HG02759 (cell line): ENCODE data around the gene KIF19.
"Not testable (repeated sequence)": the region's sequence is repeated elsewhere in the genome, so short reads cannot be mapped to it uniquely, and the experiment has no call there.

ENCODE experiments used
- ATAC-seq: cut with Tn5 transposase; IDR thresholded peaks from one replicate; pipeline ENCODE4 v1.9.1; 2021; ENCODE audit warnings: mild to moderate bottlenecking, moderate library complexity; ENCODE audit not compliant: unreplicated experiment

The KIF19 gene

DNA sequence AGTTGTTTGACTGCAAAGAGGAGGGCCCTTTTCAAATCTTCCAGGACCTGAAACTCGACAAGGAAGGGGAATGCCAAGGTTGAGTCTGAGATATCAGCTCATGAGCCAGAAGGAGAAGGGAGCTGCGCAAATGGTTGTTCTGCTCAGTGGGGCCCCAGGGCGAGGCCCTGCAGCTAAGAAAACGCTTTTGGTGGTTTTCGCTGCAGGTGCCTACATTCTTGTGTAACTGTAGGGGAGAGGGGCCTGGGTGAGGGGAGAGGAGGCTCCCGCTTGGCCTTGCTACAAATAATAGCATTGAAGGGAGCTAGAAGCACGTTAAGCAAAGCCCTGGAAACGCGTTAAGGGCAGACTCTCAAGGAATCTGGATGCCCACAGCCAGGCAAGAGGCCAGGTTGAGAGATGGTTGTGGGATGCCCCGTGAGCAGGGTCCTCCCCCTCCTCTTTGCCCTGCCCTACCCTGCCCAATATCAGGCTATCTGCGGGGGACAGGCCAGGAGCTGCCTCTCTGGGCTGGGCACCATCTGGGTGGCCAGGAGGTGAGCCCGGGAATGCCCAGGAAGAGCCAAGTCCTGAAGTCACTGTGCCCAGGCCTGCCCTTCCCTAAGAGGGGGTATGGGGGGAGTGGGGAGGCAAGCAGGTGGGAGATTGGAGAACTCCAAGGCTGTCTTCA is 63.2 kb downstream of the KIF19 start:
- no peak for ATAC-seq

DNA sequence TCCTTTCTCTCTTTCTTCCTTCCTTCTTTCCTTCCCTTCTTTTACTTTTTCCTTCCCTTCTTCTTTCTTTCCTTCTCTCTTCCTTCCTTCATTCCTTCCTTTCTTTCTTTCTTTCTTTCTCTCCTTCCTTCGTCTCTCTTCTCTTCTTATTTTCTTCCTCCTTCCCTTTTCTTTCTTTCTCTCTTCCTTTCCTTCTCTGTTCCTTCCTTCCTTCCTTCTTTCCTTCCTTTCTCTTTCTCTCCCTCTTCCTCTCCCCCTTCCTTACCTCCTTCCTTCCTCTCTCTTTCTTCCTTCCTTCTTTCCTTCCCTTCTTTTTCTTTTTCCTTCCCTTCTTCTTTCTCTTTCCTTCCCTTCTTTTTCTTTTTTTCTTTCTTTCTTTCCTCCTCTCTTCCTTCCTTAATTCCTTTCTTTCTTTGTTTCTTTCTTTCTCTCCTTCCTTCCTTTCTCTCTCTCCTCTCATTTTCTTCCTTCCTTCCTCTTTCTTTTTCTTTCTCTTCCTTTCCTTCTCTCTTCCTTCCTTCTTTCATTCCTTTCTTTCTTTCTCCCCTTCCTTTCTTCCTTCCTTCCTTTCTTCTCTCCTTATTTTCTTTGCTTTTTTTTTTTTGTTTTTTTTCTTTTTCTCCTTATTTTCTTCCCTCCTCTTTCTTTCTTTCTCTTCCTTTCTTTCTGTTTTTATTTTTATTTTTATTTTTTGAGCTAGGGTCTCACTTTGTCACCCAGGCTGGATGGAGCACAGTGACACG is 64.1 kb downstream of the KIF19 start:
- ATAC-seq, result no peak

DNA sequence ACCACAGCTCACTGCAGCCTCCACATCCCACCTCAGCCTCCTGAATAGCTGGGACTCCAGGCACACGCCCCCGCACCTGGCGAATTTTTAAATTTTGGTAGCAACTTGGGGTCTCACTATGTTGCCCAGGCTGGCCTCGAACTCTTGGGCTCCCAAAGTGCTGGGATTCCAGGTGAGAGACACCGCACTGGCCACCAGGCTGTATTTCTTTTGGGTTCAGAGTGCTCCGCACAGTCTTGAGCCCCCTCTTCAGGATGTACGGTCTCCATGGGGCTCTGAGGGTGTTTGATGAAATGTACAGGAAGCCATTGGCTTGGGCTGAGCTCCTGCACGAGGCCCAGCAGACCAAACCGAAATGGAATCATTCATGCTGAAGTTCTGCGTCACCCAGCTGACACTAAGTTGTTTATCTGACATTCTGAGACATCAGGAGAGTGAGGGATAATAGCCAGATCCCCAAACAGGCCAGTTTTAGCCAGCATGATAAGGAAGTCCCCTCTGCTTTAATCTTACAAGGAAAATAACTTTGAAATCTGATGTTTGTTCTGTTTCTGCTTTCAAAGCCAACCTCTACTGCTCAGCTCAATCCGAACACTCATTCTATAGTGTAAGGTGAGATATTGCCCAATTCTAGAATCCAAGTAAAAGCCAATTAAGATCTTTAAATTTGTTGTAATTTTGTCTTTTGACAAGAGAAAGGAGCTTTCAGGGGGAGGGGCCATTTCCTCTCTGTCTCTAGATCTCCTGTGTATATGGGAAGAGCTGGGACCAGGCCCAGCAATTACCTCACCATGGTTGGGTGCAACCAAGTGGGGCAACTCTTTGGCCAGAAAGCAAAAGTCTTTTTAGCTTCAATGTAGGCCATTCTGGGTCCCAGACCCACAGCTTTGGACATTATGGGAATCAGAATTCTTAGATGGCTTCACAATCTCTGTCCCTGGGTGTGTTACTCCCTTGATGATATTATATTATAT is 64.9 kb downstream of the KIF19 start:
- no peak for ATAC-seq

DNA sequence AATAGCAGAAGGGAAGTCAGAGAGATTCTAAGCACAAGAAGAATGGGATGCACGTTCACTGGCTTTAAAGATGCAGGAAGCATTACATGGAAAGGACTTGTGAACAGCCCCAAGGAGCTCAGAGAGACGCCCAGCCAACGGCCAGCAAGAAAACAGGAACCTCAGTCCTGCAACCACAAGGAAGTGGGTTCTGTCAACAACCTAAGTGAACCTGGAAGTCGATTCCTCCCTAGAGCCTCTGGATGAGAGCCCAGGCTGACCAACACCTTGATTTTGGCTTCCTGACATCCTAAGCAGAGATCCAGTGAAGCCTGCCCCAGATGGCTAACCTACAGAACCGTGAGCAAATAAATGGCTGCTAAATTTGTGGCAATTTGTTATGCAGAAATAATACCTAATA is 65.7 kb downstream of the KIF19 start:
- ATAC-seq, result no peak

DNA sequence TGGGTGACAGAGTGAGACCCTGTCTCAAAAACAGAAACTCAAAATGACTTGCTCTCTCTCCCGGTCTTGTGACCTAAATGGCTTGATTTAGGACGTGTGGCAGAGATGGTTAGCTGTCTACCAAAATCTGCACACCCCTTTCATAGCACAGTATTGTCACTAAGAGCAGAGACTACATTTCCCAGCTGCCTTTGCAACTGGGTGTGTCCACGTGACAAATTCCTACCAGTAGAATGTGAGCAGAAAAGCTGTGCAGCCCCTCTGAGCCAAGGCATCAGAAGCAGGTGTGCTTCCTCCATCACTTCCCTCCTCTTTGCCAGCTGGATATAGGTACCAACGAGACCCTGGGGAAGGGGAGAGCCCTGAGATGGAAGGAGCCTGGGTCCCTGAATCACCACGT is 66.8 kb downstream of the KIF19 start:
- ATAC-seq, result no peak

DNA sequence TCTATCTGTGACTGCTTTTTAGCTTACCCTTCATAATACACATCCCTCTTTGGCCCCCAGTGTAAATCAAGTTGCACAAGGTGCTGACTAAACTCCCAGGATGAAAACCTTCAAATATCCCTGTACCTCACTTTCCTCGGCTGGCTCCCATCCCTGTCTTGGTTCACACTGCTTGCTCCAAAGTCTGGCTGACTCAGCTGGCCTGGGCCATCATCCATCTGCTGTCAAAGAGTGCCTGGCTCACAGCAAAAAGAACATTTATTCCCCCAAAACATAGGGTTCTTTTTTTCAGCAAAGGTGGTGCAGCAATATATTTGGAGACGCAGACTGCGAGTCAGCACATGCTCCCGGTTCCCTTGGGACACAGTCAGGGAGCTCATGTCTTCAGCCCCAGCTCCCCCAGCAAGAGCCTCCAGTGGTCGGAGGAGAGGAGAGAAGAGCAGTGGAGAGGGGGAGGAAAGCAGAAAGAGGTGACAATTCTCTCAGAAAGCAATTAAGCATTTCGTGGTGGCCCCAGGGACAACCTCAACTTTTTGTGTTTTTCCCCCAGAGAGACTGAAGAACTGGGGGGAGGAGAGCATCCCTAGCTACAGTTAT is 67.4 kb downstream of the KIF19 start:
- no peak for ATAC-seq

DNA sequence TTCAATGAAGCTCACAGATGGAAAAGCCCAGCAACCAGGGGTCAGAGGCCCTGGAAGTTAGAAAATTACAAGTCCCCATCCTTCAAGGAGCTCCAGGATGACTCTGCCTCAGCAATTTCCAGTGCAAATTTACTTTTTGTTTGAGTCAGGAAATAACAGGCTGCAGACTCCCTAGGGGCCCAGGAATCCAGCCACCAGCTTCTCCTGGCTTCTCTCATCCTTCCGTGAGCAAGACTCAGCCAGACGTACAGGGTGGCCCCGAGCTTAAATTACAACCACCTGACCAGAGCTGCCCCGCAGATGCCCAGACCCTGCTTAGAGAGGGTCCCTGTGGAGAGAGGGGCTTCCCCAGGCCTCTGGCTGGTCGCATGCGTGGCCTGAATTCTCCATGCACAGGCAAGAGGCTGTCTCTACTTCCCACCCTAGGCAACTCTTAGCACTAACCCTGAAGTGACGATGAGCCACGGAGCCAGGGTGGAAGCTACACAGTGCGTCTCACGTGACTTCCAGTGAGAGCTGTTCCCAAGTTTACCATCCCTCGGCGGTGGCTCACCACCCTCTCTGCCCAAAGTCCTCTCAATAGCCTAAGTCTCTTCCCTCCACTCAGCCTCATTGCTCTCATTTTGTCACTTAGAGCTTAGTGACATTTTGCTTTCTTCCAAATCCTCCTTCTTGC is 68.4 kb downstream of the KIF19 start:
- no peak for ATAC-seq

DNA sequence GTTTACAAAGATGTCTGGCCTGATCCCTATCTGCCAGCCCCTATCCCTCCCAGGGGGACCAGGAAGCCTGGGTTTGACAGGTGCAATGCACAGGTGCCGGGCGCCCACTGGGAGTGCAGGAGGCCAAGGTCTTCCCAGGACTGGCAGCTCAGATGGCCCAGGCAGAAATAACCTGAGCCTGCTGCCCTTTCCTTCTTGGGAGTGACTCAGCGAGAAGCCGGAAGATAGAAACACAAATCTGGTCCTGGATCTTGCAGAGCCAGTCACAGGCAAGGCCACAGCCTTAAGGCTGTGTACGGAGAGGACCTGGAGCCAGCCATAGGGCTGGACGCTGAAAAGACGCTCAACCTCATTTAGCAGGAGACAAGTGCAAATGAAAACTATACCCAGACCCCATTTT is 69.0 kb downstream of the KIF19 start:
- no peak for ATAC-seq

DNA sequence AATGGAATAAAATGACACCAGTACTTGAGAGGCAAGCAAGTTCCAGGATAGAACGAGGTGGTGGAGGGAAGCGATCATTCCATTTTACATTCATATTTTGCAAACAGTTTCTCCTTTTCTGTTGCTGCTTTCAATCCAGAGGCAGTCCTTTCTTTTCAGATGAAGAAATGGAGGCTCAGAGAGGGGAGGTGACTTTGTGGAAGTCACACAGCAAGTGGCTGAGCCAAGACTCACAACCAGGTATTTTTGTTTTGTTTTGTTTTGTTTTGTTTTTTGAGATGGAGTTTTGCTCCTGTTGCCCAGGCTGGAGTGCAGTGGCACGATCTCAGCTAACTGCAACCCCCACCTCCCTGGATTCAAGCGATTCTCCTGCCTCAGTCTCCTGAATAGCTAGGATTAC is 70.5 kb downstream of the KIF19 start:
- ATAC-seq, result no peak

DNA sequence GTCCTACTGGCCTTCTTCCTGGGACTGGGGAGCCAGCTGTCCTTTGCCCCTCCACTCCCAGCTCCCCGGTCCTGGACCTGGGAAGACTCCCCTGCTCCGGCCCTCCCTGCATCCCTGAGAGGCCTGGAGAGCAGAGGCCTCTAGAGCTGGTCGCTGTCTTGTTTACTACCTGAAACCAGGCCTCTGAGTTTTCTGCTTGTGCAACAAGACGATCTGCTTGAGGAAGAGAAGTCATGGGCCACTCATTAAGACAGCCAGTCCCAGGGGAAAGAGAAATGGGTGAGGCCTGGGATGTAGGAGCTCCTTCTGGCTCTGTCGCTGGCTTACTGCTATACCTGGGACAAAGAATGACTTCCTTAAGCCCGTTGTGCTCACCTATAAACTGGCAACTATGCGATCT is 76.0 kb downstream of the KIF19 start:
- ATAC-seq, result no peak

DNA sequence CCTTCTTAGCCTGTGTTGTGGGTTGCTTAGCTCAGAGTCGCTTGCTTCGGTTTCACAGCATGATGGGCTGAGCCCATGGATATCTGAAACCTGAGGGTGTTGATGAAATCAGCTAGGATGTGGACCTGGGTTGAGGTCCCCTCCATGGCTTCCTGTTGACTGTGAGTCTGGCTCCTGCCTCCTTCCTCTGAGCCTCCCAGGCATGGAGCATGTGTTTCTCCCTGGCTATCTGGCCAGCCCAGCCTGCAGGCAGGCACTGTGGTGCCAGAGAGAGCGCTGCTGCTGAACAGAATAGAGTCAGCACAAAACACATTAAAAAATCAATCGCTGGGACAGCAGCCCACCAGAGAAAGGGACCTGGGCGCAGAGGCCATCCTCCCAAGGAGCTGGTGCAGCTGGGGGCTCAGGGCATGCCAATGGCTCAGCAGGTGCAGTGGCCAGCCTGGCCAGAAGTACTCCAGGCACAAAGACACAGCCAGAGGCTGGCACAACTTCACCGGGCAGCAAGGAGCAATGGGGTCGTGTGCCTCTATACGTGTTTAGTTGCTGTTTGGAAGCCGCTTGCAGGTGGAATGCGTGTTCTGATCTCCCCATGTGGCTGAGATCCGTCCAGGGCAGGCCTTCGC is 77.6 kb downstream of the KIF19 start:
- ATAC-seq, result no peak

DNA sequence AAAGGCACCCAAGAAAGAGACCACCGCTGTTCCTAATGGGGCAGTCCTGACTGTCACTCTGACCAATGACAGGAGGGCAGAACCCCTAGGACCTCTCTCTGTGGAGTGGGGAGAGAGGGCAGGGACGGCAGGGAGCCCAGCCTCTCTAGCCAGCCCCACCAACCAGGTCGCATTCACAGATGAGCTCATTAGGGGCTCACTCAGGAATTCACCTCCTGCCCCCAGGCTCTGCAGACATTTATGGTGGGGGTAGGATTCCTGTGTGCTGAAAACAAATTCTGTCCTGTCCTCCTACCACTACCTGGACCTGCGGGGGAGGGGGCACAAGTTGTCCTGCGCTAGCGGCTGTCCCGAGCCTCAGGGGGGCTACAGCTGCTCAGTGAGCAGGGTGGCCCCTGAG is 78.2 kb downstream of the KIF19 start:
- ATAC-seq, result no peak

DNA sequence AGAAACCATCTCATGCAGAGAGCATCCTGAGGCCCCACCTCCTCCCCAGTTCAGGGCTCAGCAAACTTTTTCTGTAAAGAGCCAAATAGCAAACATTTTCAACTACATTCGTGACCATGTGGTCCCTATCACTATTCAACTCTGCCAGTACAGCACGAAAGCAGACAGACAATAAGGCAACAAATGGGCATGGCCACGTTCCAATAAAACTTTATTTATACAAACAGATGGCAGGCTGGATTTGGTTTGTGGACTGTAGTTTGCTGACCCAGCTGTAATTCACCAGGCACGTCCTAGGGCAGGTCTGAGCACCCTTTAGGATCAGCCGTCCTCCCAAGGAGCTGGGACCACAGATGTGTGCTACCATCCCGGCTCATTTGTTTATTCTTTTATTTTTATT is 78.8 kb downstream of the KIF19 start:
- no peak for ATAC-seq

DNA sequence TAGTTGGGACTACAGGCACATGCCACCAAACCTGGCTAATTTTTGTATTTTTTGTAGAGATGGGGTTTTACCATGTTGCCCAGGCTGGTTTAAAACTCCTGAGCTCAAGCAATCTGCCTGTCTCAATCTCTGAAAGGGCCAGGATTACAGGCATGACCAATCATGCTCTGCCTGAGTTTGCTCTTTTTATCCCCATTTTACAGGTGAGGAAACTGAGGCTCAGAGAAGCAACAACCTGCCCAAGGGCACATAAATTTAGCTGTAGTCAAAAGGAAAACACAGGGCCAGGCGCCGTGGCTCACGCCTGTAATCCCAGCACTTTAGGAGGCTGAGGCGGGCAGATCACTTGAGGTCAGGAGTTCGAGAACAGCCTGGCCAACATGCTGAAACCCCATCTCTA is 79.3 kb downstream of the KIF19 start:
- ATAC-seq, result not testable (repeated sequence)
